ENCODE results near the gene ANTXR2.
A peak's percentile ranks its signal among the peaks of the same experiment; 100 is the strongest.

DNA sequence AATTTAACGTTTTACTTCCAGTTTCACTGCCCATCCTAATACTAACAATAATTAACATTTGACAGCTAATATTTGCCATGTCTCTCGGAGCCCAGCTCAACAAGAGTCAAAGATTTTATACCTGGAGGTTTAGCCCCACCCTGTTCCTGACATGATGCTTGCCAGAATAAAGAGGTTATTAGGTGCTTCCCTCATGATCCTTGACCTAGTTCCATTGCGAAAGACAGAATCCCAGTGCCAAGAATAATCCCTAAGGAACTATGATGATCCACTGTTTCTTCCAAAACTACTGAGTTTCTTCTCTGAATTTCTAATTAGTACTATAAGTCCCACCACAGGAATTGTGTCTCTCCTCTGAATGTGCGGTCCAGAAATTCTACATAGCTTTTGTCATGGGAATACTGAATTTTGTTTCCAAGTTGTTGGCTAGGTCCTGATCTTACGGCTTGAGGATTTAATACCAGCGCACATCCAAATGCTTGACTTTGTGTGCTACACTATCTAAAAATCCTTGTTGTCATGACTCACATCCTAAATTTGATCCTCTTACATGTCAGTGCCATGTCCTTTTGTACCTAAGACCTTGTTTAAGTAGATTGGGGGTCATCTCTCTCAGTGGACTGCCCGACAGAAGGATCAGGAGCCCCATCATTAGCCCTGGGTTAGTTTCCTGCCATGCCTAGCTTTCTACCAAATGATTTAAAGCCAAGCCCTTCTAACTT lies 23.1 kb downstream of the ANTXR2 start:
- TF ChIP-seq CTCF (IDR thresholded peaks at IDR 0.05), result no peak
- TF ChIP-seq EP300 (IDR thresholded peaks at IDR 0.05), result peak; percentile 31 to 87
